Fibroblast of villous mesenchyme (primary cell): ENCODE data around the gene HAP1. TPM values are rescaled to one million over a fixed set of nuclear protein-coding genes. Genes with fewer than 3 reads are reported as not detected.

ENCODE experiments used
- DNase-seq: peaks from one replicate; pipeline ENCODE4 v3.0.0-alpha.2; 2010; ENCODE audit warnings: low read depth
- H3K4me3 ChIP-seq: 2 replicates; pipeline ENCODE4 v1.5.1; 2011; ENCODE audit warnings: low read depth, mild to moderate bottlenecking, low read length
- CTCF ChIP-seq: IDR thresholded peaks from 2 replicates; pipeline ENCODE4 v1.5.1; 2012; ENCODE audit warnings: low read depth, mild to moderate bottlenecking, low read length; ENCODE audit not compliant: insufficient read depth
- total RNA-seq: library from RNA; depleted of rRNA; stranded (reverse); fragments of >200 nt; gene quantifications from 2 replicates; pipeline ENCODE4 v1.2.3, GENCODE V29; 2012

The HAP1 gene
- total RNA-seq, 1 donor = under 0.01 TPM

- DNase-seq = no peak
- no peak for TF ChIP-seq CTCF
- H3K4me3 ChIP-seq = no peak overlapping the region
These were observed 35.5 kb upstream of the HAP1 start for GRCh38 chr17:41769985-41770384.

- no peak overlapping the region for H3K4me3 ChIP-seq
- DNase-seq = no peak
- TF ChIP-seq CTCF = no peak
These were observed 35.0 kb upstream of the HAP1 start for GRCh38 chr17:41769346-41769862.

- TF ChIP-seq CTCF = no peak
- DNase-seq = no peak
- no peak overlapping the region for H3K4me3 ChIP-seq
These were observed 34.3 kb upstream of the HAP1 start for GRCh38 chr17:41768682-41769288.

GRCh38 chr17:41767324-41768042, 33.0 kb upstream of the HAP1 start:
- no peak overlapping the region for H3K4me3 ChIP-seq
- no peak for TF ChIP-seq CTCF
- DNase-seq = no peak

- TF ChIP-seq CTCF = no peak
- H3K4me3 ChIP-seq = no peak overlapping the region
- no peak for DNase-seq
These were observed 31.7 kb upstream of the HAP1 start for GRCh38 chr17:41766135-41766534.

- DNase-seq = no peak
- TF ChIP-seq CTCF = no peak
- no peak overlapping the region for H3K4me3 ChIP-seq
These were observed 28.9 kb upstream of the HAP1 start for GRCh38 chr17:41763327-41763726.
